ENCODE data around the gene DNALI1. TPM values are rescaled to one million over a fixed set of nuclear protein-coding genes. Genes with fewer than 3 reads are reported as not detected.
"Not testable (repeated sequence)": the region's sequence is repeated elsewhere in the genome, so short reads cannot be mapped to it uniquely, and the experiment has no call there.

Gene DNALI1
- total and polyA plus RNA-seq, 8 donors: 8.7 to 61.0 (median 12.3) TPM

GRCh38 chr1:37533317-37534093 is 23.2 kb upstream of the DNALI1 start:
- peak in 1 of 4 donors; percentile 8 for ATAC-seq
- H3K36me3 ChIP-seq: peaks cover 0 to 11% (median 3%) of the 10 kb centered on the region in 3 donors
- no peak for FAIRE-seq
- H3K27me3 ChIP-seq: no peaks in the 10 kb centered on the region
- intact Hi-C loops (cut with DNase I): no loop called here
- no peaks in the 10 kb centered on the region for H3K9me3 ChIP-seq
- no peak overlapping the region for H3K4me3 ChIP-seq
- no peak for DNase-seq
- H3K4me1 ChIP-seq: peaks cover 0 to 11% (median 0%) of the 10 kb centered on the region in 3 donors
- TF ChIP-seq, protein P1, sequence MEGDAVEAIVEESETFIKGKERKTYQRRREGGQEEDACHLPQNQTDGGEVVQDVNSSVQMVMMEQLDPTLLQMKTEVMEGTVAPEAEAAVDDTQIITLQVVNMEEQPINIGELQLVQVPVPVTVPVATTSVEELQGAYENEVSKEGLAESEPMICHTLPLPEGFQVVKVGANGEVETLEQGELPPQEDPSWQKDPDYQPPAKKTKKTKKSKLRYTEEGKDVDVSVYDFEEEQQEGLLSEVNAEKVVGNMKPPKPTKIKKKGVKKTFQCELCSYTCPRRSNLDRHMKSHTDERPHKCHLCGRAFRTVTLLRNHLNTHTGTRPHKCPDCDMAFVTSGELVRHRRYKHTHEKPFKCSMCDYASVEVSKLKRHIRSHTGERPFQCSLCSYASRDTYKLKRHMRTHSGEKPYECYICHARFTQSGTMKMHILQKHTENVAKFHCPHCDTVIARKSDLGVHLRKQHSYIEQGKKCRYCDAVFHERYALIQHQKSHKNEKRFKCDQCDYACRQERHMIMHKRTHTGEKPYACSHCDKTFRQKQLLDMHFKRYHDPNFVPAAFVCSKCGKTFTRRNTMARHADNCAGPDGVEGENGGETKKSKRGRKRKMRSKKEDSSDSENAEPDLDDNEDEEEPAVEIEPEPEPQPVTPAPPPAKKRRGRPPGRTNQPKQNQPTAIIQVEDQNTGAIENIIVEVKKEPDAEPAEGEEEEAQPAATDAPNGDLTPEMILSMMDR (IDR thresholded peaks at IDR 0.05): no peak
- WGBS, 2 donors: 87 to 97% methylated on average over 4 of the region's 4 CpGs
- H3K27ac ChIP-seq: peak overlapping the region; percentile 30 to 79 (median 65)

DNA sequence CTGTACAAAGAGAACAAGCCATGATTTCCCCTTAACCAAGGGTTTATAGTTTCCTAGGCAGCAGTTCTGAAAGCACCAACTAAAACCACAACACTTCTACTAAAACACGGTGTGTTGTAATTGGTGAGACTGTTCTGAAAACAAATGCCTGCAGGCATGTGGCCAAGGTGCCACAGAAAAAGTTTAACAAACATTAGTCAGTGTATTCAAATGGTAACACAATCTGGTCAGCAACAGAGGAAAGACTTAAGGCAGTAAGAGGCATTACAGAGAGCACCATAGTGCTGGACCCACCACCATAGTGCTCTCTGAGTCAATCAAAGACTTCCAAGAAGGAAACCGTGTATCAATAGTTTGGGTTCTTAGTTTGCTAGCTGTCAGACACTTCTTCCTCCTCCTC is 19.4 kb upstream of the DNALI1 start:
- WGBS, 2 donors: 54 to 57% methylated on average over 2 of the region's 2 CpGs
- FAIRE-seq (no peak), DNase-seq (no peak), ATAC-seq (peak in 2 of 4 donors; percentile 8 to 29)
- Histone ChIP-seq H3K27me3 (no peaks in the 10 kb centered on the region), H3K4me1 (peaks cover 0 to 11% (median 0%) of the 10 kb centered on the region in 3 donors), H3K4me3 (no peak overlapping the region), H3K27ac (peak overlapping the region in 1 of 4 donors; percentile 37), H3K36me3 (peaks cover 0 to 27% (median 16%) of the 10 kb centered on the region in 3 donors), H3K9me3 (no peaks in the 10 kb centered on the region)
- intact Hi-C loops (cut with DNase I): no loop called here
- TF ChIP-seq, protein P1 (IDR thresholded peaks at IDR 0.05): no peak

DNA sequence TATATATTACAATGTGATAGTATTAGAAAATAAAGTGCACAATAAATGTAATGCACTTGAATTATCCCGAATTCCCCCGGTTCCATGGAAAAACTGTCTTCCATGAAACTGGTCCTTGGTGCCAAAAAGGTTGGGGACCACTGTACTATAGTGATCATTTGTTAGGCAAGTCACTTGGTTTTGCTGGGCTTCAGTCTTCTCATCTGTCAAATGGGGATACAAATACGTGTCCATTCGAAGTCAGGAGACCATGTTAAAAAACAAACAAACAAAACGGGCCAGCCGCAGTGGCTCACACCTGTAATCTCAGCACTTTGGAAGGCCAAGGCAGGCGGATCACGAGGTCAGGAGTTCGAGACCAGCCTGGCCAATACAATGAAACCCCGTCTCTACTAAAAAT is 17.6 kb upstream of the DNALI1 start:
- H3K36me3 ChIP-seq: peaks cover 0 to 31% (median 16%) of the 10 kb centered on the region in 3 donors
- H3K27ac ChIP-seq; H3K4me1 ChIP-seq; FAIRE-seq; intact Hi-C loops (cut with DNase I); ATAC-seq; DNase-seq; H3K9me3 ChIP-seq; H3K4me3 ChIP-seq; H3K27me3 ChIP-seq: not testable (repeated sequence)
- WGBS, 2 donors: 91 to 96% methylated on average over 10 of the region's 10 CpGs

DNA sequence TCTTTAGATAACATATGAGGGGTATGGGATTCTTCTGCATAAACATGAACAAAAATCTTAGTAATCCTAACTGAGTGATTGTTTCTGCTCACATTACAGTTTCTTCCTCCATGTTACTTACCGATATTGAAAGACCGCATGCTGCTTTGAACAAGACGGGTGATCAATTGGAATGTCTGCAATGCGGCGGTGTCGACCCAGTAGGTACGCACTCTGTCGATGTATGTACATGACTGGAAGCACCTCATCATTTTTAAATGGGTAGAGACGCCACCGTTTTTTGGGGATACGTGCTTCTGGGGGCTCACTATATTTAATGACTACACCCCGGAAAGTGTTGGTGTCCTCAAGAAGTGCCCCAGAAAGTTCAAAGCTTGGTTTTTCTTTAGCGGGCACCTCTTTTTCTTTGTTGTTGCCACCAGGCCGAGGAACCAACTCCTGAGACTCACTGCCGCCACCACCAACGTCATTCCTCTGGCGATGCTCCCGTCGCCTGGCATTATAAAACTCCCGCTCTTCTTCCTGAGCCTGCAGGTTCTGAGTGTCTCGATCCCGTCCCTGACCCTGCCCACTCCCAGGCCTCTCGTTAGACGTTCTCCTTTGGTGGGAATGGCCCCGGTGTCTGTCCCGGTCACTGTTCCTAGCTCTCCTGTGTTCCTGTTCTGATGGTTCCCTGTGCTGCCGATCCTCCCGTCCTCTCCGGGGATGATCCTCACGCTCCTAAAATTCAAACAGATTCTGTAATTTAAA is 16.5 kb upstream of the DNALI1 start:
- 94 to 96% methylated on average over 30 of the region's 30 CpGs for WGBS, 2 donors
- ATAC-seq (no peak), DNase-seq (no peak), FAIRE-seq (no peak)
- Histone ChIP-seq H3K36me3 (peaks cover 0 to 31% (median 16%) of the 10 kb centered on the region in 3 donors), H3K4me3 (no peak overlapping the region), H3K27ac (no peak overlapping the region), H3K27me3 (no peaks in the 10 kb centered on the region), H3K9me3 (no peaks in the 10 kb centered on the region), H3K4me1 (peaks cover 0 to 5% (median 0%) of the 10 kb centered on the region in 3 donors)
- intact Hi-C loops (cut with DNase I): no loop called here
- TF ChIP-seq, protein P1 (IDR thresholded peaks at IDR 0.05): no peak

DNA sequence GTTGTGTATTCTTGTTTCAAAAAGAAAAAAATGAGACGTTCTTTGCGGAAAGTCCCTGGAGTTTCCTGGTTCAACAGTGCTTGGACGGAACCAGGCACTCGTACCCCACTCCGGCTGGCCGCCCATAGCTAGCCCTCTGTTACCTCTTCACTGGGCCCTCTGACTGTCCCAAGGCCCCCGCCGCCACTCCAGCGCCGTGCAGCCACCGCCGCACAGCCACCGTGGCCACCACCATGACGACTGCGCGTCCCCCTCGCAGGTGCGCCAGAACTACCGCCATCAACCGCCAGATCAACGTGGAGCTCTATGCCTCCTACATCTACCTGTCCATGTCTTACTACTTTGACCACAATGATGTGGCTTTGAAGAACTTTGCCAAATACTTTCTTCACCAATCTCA is 12.2 kb upstream of the DNALI1 start:
- TF ChIP-seq, protein P1 (IDR thresholded peaks at IDR 0.05): no peak
- no peak for FAIRE-seq
- no peak for ATAC-seq
- no peaks in the 10 kb centered on the region for H3K27me3 ChIP-seq
- no peak overlapping the region for H3K4me3 ChIP-seq
- H3K9me3 ChIP-seq: no peaks in the 10 kb centered on the region
- H3K36me3 ChIP-seq: peaks cover 0 to 35% (median 3%) of the 10 kb centered on the region in 3 donors
- intact Hi-C loops (cut with DNase I): no loop called here
- H3K4me1 ChIP-seq: no peaks in the 10 kb centered on the region
- WGBS, 2 donors: 97% methylated on average over 21 of the region's 21 CpGs
- DNase-seq: no peak
- no peak overlapping the region for H3K27ac ChIP-seq

Measured in pancreas (tissue), 10 donors.